HG03442 (cell line): ENCODE data around the gene FAM219A.
"Not testable (repeated sequence)": the region's sequence is repeated elsewhere in the genome, so short reads cannot be mapped to it uniquely, and the experiment has no call there.

Experiments
- ATAC-seq: cut with Tn5 transposase; IDR thresholded peaks from one replicate; pipeline ENCODE4 v1.9.1; 2021; ENCODE audit warnings: mild to moderate bottlenecking, moderate library complexity; ENCODE audit not compliant: unreplicated experiment

The FAM219A gene

DNA sequence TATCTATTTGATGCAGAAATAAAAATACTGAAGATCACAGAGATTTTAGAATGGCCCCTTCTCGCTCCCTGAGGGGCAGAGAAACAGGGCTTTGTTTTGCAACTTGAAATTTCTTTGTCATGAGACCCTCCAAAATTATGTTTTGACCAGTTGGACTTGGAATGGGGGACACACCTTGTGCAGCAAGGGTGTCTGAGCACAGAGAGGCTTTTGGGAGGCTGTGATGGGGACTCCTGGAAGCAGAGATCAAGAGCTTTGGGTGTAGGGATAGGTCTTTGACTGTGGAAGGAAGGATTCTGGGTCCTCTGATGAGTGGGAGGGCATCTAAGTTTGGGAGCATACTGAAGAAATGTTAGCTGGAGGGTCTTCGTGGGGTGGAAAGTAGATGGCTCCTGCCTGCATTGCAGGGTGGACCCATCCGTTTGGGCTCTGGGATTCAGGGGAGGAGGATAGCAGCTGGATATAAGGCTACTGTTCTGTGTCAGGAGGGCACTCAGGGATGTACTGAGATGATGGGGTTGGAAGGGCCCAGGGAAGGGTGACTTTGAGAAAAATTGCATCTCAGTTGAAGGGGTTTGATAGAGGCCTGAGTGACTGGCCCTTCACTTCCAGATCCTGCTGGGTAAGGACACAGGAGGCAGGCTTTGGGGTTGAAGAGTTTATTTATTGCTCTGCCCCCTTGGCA, 79.9 kb downstream of the FAM219A start:
- no peak for ATAC-seq

DNA sequence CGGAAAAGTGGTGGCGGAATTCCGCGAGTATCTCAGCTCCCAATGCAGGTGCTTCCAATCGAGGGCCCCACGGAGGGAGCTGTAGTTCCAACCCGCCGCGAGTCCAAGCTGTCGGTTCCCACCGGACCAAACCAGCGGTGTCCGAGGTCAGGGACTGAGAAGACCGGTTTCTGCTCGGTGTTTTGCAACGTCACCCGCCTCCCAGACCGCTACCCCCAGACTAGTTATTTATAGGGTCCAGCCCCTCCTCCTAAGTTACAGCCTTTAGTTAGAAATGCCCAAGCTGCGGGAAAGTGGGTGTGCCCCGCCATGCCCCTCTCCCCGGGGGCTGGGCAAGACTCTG, 81.0 kb downstream of the FAM219A start:
- no peak for ATAC-seq

DNA sequence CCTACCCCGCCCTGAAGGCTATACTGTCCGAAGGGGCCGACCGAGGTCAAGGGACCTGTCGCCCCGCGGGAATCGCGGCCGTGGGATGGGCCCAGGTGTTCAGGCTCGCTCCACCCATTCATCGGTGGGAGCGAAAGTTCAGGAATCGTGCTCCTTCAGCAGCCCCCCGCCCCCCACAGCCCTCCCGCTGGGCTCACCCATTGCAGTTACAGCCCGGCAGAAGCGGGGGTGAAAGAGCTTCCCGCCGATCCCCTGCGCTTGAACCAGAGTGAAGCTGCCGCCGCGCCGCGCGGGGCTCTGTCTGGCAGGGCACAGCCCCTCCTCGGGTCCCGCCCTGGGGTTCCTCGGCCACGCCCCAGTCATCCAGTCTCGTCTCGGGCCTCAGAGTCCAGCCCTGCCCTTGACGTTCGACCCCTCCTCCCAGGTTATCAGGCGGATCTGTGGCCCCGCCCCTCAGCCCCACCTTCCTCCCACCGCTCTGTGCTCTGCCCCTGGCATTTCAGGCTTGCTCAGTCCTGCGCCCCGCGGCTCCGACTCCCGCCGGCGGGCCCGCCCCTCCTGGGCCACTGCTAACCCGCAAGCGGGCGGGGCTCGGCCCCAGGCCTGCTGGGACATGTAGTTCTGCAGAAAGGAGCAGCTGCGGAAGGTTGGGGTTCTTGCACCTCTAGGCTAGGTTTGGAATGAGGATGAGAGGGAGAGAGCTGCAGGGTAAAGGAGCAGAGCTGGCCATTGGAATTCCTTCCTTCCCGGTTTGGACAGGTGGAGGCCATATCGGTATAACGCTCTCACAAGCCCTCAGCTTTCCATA, 81.6 kb downstream of the FAM219A start, which contains the start of gene MYORG:
TSS of gene MYORG (minus strand) at position 303 of the 808 bp plus-strand sequence. CDS start 3,955 bp downstream, outside the sequence.
- ATAC-seq, result peak; percentile 74

DNA sequence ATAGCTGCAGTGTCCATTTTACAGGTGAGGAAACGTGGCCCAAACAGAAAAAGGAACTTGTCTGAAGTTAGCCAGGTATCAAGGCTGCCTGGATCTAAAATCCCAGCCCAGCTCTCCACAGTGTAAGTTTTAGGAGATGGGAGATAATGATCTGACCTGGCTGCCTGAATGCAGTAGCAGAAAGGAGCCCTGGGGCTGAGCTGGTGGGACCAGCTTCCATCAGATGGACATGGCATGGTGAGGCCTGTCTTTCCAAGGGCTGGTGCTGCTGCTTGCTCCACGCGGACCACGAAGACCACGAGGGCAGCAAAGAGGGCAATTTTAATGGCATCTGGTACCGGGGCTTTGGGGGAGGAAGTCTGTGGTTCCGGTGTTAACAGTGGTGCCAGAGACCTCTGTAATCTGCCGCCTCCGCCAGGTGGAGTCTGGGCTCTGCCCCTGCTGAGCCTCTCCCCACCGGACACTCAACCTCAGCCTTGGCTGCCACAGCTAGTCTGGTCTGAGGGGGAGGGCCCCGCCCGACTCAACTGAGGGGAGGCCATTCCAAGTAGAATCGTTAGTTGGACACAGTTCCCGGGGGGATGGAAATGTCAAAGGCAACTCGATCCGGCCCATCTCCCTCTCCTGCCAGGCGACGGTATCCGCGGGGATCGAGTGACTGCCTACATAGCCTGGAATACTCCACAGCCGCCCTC, 82.3 kb downstream of the FAM219A start:
- peak; percentile 25 for ATAC-seq

DNA sequence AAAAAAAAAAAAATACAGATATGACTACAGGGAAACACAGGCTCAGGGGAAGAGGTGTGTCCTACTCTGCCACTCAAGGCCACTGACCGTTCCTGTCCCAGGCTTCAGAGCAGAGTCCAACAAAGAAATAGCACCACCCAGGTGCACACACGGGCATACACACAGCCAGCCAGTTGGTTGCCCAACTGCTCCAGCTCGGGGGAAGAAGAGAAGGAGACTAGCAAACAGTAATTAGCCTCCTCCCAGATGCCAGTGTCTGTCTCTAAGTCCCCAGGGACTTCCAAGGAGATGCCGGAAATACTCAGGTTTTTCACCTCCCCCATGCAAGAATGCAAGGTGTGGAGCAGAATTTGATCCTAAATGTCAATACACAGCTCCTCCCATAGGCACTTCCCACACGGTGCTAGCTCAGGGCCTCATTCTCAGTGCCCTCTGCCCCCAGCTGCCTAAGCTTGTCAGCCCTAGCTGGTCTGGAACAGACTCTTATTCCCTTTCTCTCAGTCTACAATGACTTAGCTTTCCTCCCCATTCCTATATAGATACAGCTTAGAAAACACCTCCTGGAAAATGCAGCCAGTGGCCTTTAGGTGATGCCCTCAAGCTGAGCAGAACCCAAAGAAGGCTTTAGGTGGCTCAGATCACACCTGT, 83.3 kb downstream of the FAM219A start:
- no peak for ATAC-seq

DNA sequence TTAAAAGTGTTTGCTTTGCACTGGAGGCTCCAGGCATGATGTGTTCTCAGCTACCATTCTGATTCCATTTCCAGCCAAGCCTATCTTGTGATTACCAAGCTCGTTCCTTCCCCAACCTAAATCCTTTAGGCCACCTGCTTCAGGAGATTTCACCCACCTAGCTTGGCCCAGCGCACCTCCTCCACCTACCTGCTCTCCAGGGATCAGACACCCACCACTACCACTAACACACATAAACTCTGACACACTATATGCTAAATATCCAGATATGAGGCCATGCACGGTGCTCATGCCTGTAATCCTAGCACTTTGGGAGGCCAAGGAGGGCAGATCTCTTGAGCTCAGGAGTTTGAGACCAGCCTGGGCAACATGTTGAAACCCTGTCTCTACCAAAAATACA, 84.0 kb downstream of the FAM219A start:
- no peak for ATAC-seq

DNA sequence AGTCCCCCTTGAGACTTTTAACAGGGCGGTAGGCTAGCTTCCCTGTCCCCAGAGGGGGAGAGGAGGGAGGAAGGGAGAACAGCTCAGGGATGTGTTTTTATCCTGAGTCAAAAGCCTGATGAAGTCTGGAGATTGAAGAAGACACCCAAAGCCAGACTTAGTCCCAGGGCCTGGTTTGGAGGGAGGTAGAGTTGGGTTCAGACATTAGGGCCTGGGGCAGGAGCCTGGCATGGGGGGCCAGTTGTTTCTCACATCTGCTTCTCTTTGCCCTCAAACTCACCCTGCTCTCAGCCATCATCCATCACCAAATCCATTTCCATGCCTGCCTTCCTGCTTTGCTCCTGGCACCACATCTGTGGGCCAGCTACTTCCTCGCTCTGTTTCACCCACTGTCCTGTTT, 84.6 kb downstream of the FAM219A start:
- no peak for ATAC-seq

DNA sequence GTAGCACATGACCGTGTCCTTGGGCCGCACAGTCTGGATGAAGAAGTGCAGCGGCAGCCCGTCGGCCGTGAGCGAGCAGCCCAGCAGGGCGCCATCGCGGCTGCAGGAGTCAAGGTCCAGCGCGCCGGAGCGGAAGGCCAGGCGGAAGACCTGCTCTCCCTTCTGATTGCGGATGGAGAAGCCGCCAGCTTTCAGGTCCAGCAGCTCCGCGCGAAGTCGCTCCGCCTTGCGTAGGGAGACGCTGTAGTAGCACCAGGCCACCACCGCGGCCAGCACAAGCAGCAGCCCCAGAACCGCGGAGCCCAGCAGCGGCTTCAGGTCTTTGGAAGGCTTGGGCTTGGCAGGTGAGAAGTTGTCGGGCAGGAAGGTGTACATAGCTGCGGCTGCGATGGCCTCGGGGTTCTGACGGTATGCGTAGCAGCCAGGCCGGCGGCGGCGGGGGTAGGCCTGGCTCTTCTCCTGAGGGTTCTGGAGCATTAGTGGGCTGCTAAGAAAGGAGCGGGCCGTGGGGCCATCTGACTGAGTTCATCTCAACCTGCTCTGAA, 85.8 kb downstream of the FAM219A start:
- no peak for ATAC-seq

DNA sequence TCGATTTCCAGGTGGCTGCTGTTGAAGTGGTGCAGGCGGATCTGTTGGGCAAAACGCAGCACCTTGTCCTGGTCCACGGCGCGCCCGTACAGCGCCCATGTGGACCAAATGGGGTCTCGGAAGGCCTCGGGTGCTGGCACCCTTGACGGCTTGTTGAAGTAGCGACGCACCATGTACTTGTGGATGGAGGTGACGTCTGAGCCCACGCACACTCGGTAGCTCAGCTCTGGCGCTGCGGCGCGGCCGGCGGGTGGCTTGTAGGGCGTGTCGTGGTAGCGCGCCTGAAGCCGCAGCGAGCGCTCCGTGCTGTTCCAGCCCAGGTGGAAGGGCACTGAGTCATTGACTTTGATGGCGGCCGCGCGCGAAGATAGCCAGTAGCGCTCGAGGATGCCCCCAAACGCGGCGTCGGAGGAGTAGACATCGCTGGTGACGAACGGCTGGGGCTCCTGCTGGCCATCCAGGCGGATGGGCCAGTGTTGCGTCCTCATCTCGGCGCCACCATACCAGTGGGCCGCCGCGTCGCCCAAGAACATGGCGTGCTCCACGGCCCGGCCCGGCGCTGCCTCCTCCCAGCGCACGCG, 86.4 kb downstream of the FAM219A start:
- no peak for ATAC-seq

DNA sequence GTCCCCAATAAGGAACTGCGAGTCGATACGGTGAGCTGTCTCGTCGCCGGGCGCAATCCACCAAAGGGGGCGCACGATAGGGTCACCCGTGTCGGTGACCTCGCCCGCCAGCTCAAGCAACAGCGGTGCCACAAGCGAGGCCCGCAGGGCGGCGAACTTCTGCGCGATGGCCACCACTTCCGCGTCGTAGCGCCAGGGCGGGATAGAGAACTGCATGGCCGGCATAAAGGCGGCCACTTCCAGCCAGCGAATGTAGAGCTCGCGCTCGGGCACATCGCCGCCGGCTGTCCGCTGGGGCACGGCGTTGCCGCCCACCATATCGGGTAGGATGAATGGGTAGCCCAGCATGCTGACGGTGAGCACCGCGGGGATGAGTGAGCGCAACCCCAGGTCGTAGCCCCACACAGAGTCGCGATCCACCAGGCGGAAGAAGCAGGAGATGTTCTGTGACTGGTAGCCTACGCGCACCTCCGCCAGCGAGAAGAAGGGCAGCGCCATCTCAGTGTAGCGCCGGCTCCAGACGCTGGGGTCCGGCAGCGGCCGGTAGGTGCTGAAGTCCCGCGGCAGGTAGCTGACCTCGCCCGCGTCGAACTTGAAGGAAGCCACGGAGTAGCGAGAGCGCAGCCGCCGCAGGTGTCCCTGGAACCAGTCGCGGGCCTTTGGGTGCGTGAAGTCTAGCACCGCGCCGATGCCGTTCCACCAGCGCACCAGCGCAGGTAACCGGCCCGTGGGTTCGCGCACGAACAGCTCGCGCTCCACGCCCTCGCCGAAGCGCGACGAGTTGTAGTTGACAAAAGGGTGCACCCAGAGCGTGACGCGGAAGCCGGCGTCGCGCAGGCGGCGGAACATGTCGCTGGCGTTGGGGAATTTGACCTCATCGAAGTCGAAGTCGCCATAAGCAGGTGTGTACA, 87.1 kb downstream of the FAM219A start:
- ATAC-seq, result no peak

DNA sequence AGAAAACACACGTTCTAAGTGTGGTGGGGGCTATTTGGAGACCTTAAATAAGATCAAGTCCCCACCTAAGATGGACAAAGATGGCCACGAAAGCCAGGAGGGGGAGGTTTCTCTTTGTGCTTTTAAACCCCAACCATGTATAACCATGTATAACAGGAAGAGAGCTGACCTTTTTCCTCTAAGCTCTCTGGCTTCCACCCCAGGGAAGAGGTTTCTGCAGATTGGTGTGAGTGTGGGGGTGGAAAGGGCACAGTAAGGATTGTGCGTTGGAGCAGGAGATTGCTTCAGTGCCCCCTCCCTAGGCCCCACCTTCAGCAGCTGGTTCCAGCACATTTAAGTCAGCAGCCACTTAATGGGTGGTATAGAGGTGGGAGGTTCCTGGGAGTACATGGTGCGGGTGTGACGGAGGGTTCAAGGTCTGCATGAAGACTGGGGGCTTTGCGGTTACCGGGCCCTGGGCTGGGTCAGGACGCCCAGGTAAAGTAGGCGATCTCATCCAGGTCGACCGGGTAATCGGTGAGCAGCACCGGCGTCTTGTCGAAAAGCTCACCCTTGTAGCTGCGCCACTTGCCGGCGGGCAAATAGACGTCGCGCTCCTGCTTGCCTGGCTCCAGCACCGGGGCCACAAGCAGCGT, 87.9 kb downstream of the FAM219A start:
- no peak for ATAC-seq

DNA sequence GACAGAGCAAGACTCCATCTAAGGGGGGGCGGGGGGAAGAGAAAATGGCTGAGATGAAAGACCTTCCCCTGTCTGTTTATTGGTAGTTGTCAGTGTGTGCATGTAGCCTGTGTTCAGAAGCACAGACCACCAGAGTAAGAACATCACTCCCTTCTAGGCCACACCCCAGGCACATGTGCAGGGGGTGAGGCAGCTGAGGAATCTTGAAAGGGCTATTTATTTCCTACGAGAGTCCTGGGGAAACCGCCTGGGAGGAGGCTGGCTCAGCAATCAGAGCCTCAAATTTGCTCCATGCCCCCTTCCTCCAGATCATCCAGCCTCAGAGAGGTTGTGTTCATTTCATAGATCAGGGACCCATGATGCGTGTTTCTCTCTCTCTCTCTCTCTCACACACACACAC, 88.7 kb downstream of the FAM219A start:
- ATAC-seq, result no peak

DNA sequence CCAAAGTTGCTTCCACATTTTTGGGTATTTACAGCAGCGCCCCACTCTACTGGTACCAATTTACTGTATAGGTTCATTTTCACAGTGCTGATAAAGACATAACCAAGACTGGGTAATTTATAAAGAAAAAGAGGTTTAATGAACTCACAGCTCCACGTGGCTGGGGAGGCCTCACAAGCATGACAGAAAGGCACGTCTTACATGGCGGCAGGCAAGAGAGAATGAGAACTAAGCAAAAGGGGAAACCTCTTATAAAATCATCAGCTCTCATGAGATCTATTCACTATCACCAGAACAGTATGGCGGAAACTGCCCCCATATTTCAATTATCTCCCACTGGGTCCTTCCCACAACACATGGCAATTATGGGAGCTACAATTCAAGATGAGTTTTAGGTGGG, 89.6 kb downstream of the FAM219A start:
- not testable (repeated sequence) for ATAC-seq

DNA sequence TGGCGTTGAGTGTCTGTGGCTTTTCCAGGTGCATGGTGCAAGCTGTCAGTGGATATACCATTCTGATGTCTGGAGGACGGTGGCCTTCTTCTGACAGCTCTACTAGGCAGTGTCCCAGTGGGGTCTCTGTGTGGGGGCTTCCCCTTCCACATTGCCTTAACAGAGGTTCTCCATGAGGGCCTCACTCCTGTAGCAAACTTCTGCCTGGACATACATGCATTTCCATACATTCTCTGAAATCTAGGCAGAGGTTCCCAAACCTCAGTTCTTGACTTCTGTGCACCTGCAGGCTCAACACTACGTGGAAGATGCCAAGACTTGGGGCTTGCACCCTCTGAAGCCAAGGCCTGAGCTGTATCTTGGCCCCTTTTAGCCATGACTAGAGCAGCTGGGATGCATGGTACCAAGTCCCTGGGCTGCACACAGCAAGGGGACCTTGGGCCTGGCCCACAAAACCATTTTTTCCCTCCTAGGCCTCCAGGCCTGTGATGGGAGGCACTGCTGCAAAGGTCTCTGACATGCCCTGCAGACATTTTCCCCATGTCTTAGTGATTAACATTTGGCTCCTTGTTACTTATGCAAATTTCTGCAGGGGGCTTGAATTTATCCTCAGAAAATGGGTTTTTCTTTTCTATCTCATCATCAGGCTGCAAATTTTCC, 90.5 kb downstream of the FAM219A start:
- not testable (repeated sequence) for ATAC-seq

DNA sequence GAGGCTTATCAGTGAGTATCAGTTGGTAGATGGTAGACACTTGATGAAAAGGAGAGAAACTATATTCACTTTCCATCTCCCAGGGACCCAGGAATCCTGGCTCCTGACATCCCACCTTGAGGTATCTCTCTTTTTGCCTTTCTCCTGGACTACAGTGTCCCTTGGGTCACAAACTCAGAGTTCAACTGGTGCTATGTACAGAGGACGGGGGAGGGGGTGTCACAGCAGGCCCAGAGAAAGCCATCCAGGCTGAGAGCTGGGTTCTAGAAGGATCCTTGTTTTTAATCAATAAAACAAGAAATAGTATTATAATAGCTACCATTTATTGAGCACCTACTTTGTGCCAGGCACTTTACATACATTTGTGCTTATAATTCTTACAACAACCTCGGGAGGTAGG, 92.0 kb downstream of the FAM219A start:
- ATAC-seq, result no peak

DNA sequence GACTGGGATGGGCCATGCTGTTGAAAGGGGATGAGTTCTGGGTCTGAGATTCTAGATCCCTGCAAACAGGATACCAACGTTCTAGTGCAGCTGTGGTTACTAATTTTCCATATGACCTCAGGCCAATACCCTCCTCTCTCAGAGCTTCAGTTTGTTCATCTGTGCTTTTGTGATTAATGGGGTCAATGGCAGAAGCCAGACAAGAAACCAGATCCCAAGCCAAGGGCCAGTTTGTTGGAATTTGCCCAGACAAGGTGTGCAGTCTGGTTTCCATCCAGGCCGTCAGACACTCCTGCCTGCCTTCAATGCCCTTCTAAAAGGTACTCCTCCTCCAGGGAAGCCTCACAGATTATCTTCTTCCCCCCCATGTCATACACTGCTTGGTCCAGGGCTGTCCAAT, 93.1 kb downstream of the FAM219A start:
- ATAC-seq, result no peak

DNA sequence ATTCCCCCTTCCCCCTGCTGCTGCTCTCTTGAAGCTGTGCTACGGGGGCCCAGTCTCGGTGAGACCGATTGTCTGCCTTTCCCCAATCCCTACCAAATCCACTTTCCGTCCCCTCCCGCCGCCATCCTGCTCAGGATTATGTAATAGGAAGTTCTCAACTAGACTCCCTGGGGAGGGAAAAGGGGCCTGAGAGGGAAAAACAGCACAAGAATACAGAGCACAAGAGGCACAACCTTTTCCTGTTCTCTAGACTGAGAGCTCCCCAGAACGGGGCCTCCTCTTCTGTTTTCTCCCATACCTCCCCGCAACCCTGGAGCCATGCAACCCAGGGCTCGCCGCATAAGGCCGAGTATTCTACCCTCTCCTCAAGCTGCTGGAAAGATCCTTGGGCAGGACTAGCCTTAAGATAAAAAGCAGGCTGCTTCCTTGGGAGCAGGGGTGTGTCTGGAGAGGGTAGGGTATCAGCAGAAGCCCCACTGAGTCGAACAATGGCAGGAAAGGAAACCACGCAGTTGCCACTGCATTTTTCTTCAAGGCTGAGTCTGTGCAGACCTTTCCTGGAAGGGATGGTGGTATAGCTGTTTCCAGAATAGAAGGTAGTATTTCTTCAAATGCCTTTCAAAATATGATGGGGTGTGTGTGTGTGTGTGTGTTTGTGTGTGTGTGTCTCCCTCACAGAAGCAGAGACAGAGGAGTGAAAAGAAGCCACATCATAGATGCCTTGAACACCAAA, 94.6 kb downstream of the FAM219A start:
- ATAC-seq, result no peak

DNA sequence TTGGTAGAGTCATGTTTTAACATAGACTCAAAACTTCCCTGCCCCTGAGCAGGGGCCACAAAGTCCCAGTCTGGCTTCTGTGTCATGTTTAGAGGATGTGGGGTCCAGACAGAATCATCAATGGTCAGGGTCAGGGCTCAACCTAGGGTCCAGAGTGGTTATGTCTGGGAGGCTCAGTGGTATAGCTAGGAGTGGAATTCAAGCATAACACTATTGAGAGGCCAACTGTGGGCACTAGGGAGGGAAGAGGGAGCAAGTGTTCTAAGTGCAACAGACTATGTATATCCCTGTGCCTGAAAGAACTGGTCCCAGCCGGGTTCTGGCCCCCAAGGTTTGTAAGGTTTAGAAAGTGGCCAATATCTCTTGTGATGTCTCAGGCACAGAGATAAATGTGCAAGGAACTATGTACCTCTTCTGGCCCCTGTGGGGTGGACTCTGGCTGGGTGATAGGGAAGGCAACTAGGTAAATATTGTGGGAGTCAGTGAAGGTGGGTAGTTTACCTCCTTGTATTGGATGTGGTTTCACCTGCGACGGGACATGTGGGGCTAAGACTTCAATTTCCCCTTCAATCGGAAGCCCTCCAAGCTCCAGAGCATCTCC, 95.7 kb downstream of the FAM219A start:
- no peak for ATAC-seq
